ENCODE results near the gene LSM14A.
"Not testable (repeated sequence)": the region's sequence is repeated elsewhere in the genome, so short reads cannot be mapped to it uniquely, and the experiment has no call there.

The LSM14A gene

GRCh38 chr19:34171877-34172660 is at the start of gene LSM14A:
LSM14A (plus strand) TSS chr19:34172504; CDS start chr19:34172643, 139 bp downstream.
- peak; percentile 66 for DNase-seq (ENCODE audit: low read depth)

DNA sequence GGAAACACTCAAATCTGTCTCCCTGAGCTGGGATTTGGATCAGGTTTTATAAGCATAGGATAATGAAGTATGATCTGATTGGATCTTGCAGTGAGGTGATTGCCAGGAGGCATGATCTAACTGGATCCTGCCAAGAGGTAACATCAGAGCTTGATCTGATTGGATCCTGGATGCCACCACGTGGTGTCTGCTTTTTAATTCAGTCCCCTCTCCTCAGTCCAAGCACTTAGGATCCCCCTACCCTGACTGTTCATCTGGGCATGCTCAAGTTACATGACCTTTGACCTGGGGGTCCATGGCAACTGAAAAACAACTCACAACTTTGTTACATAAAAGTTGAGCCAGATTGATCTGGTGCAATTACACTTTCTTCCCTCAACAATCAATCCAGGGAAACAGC is 47.5 kb upstream of the LSM14A start:
- no peak for DNase-seq (ENCODE audit: low read depth)

DNA sequence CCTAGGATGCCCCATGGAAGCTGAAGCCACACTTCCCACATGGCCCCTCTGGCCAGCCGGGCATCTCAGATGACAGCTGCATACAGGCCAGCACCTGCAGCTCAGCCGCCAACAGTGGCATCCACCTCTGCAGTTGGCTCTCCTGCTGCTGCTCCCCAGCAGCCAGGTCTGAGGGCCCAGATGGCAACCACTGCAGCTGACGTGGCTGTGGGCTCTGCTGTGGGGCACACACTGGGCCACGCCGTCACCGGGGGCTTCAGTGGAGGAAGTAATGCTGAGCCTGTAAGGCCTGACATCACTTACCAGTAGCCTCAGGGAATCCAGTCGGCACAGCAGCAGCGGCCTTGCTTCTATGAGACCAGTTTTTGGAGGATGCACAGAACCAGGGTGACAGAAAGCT is 45.3 kb upstream of the LSM14A start:
- no peak for DNase-seq (ENCODE audit: low read depth)

- no peak for DNase-seq (ENCODE audit: low read depth)
These were observed 44.6 kb upstream of the LSM14A start for GRCh38 chr19:34127684-34128189.

DNA sequence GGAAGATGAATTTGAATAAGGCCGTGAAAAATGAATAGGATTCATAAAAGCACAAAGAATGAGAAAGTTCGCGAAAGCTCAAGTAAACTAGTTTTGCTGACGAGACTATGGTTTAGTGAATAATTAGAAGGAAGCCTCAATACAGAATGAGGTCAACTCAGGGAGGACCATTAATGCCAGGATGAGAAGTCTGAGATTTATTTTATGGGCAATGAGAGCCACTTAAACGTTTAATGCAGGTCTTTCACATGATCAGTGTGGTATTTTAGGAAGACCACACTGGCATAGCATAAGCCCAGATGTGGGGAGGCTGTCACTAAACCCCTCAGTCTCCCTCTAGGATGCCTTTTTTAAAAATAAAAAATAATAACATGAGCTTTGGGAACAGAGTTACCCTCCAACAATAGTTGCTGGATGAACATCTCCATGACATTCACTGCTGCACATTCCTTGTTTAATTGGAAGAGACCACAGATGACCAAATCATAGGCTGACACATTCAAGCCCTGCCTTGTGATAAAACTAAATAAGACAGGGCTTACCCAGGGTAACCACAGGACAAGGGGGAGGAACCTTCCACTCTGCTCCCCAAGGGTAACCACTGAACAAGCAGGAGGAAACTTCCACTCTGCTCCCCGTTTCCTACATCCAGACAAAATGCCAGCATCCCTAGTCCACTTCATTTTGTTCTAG is 43.6 kb upstream of the LSM14A start:
- no peak for DNase-seq (ENCODE audit: low read depth)

- no peak for DNase-seq (ENCODE audit: low read depth)
These were observed 41.2 kb upstream of the LSM14A start for GRCh38 chr19:34131100-34131499.

GRCh38 chr19:34132145-34132544 is 40.2 kb upstream of the LSM14A start:
- not testable (repeated sequence) for DNase-seq (ENCODE audit: low read depth)

GRCh38 chr19:34132706-34133105 is 39.6 kb upstream of the LSM14A start:
- not testable (repeated sequence) for DNase-seq (ENCODE audit: low read depth)

DNA sequence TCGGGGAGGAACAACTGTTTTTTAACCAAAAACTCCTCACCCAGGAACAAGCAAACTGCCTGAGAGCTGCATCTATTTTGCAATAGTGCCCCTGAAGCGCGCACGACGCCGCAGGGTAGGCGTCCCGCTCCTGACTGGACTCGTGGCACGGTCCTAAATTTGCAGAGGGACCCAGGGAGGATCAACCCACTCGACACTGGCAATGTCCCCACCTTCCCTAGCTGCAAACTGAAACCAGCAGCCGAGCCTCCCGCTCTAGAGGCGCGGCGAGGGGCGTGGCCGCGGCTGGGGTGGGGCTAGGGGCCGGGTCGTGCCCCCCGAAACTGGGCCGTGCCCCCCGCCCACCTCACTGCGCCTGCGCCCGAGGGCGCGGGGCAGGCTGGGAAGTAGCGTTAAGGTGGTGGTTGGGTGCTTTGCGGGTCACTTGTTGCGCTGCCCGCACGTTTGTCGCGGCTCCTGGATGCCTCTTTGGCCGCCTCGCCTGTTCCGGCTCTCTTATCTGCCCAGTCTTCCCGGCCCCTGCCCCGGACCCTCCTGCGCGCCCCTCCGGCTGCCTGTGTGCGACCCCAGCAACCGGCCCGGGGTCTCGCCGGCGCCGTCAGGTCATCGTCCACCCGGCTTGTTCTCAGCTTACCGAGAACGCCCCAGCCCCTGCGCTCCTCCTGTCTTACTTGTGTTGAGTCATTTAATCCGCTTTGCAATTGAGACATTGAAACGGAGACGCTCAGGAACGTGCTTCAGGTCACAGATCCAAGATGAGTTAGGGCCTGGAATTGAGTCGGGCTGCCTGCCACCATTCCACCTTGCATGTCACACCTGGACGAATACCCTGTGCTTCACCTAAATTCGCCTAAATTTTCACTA is 37.9 kb upstream of the LSM14A start:
- peak; percentile 91 for DNase-seq (ENCODE audit: low read depth)

GRCh38 chr19:34135054-34135800 is 37.1 kb upstream of the LSM14A start:
- DNase-seq (ENCODE audit: low read depth): no peak

GRCh38 chr19:34135821-34136611 is 36.3 kb upstream of the LSM14A start:
- DNase-seq (ENCODE audit: low read depth): no peak

DNA sequence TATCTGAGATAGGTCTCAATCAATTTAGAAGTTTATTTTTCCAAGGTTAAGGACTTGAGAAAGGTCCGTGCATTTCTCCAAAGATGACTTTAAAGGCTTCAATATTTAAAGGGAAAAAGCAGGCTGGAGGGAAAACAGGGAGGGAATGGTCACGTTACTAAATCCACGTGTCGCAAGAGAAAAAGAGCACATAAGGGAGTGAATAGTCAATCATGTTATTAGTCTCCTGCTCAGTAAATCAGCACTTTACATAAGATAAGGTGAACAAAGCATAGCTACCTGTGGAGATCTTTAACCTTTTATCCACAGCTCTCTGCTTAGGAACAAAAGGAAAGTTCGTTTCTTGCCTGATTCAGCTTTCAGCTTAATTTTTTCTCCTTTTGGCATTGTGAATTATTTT is 31.3 kb upstream of the LSM14A start:
- no peak for DNase-seq (ENCODE audit: low read depth)

GRCh38 chr19:34142440-34142839 is 29.9 kb upstream of the LSM14A start:
- DNase-seq (ENCODE audit: low read depth): no peak

GRCh38 chr19:34145741-34146202 is 26.5 kb upstream of the LSM14A start:
- DNase-seq (ENCODE audit: low read depth): no peak

DNA sequence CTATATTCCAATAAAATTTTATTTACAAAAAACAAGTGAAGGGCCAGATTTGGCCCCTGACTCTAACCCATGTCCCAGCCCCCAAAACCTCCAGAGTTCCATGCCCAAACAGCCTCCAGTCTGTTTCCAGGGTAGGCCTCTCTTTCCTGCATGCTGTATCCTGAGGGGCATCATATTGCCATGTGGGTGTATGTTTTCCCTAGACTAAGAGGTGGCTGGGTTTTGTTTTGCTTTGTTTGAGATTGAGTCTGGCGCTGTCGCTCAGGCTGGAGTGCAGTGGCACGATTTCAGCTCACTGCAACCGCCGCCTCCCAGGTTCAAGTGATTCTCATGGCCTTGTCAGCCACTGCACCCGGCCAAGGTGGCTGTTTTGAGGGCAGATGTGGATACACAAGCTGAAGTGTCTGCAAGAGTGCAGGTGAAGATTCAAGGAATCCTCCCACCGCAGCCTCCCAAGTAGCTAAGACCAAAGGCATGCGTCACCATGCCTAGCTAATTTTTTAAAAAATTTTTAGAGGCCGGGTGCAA is 23.6 kb upstream of the LSM14A start:
- no peak for DNase-seq (ENCODE audit: low read depth)

DNA sequence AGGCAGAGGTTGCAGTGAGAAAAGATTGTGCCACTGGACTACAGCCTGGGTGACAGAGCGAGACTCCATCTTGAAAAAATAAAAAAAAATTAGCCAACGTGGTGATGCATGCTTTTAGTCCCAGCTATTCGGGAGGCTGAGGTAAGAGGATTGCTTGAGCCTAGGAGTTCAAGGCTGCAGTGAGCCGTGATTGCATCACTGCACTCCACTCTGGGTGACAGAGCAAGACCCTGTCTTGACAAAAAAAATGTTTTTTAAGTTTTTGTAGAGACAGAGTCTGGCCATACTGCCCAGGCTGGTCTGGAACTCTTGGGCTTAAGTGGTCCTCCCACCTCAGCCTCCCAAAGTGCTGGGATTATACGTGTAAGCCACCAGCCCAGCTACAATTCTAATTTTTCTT is 22.4 kb upstream of the LSM14A start:
- DNase-seq (ENCODE audit: low read depth): no peak

GRCh38 chr19:34150558-34150957 is 21.7 kb upstream of the LSM14A start:
- no peak for DNase-seq (ENCODE audit: low read depth)

- no peak for DNase-seq (ENCODE audit: low read depth)
These were observed 20.9 kb upstream of the LSM14A start for GRCh38 chr19:34151439-34151838.

- DNase-seq (ENCODE audit: low read depth): no peak
These were observed 17.9 kb upstream of the LSM14A start for GRCh38 chr19:34154401-34154800.

- no peak for DNase-seq (ENCODE audit: low read depth)
These were observed 16.6 kb upstream of the LSM14A start for GRCh38 chr19:34155686-34156085.

Measured in stimulated activated CD8-positive, alpha-beta memory T cell treated with anti-CD3 and anti-CD28 coated beads, Interleukin-7, amount 100 ng/mL, for 24 hours (primary cell).